HepG2 (cell line): ENCODE results near the gene RERGL. TPM values are rescaled to one million over a fixed set of nuclear protein-coding genes. Genes with fewer than 3 reads are reported as not detected.

ENCODE experiments used
- ATAC-seq: fragments of 200-7000 bp; cut with Tn5 transposase; 3 replicates; pipeline ENCODE4 v1.9.1; 2020; ENCODE audit warnings: mild to moderate bottlenecking, moderate library complexity
- BruUV-seq: library from RNA; stranded (reverse); fragments of 400-500 nt; replicated peaks from 2 replicates; lab custom pipeline; 2021; lab: Mats Ljungman, UMichigan
- CTCF ChIA-PET: fragments of 300-600 bp; formaldehyde crosslinking; extraction: SDS; loops from one replicate; lab custom pipeline; 2021; ENCODE audit warnings: low total read pairs, inconsistent platforms, low intra/inter-chr PET ratio; lab: Yijun Ruan, JAX
- POLR2A ChIA-PET: fragments of 350-600 bp; sonication (Branson Sonifier 250); formaldehyde crosslinking; loops from one replicate; lab custom pipeline; 2020; ENCODE audit warnings: antibody characterized with exemption, inconsistent platforms; lab: Yijun Ruan, JAX
- DNase-seq: peaks from one replicate; pipeline ENCODE4 v3.0.0-alpha.2; 2015; ENCODE audit warnings: low spot score
- FAIRE-seq: peaks from 3 replicates; lab custom pipeline; 2011; peaks lifted over from hg19 to GRCh38; lab: Jason Lieb, UNC
- H2AFZ ChIP-seq: one replicate; pipeline ENCODE4 v1.6.1; 2011; ENCODE audit warnings: low read length, inconsistent platforms
- H3K27ac ChIP-seq: fragments of 300-600 bp; 3 replicates; pipeline ENCODE4 v1.8.0; 2011; ENCODE audit warnings: mixed run types, mild to moderate bottlenecking, mixed read lengths, low read length, inconsistent platforms; ENCODE audit not compliant: insufficient read depth; ENCODE audit errors: extremely low read length
- H3K27me3 ChIP-seq, 2 experiments: fragments of 200-600 bp in 1 of 2; 2 replicates in 1 of 2; 3 replicates in 1 of 2; pipeline versions ENCODE4 v1.6.0 to v1.8.0; 2011; ENCODE audit warnings: low read length in 2 of 2, mild to moderate bottlenecking in 2 of 2, moderate library complexity in 2 of 2, inconsistent platforms in 1 of 2; ENCODE audit not compliant: insufficient read depth in 2 of 2, control insufficient read depth in 1 of 2
- H3K36me3 ChIP-seq, 2 experiments: fragments of 200-600 bp in 1 of 2; replicated peaks in 1 of 2; 2 replicates in 1 of 2; 3 replicates in 1 of 2; pipeline versions ENCODE4 v1.5.1 to v1.8.0; 2011; ENCODE audit warnings: low read length in 2 of 2, inconsistent platforms in 1 of 2; ENCODE audit not compliant: insufficient read depth in 2 of 2, control insufficient read depth in 1 of 2
- H3K4me1 ChIP-seq: 2 replicates; pipeline ENCODE4 v1.5.1; 2012; ENCODE audit warnings: low read length, inconsistent platforms; ENCODE audit not compliant: insufficient read depth
- H3K4me2 ChIP-seq: 2 replicates; pipeline ENCODE4 v1.6.0; 2011; ENCODE audit warnings: low read depth, low read length, inconsistent platforms
- H3K4me3 ChIP-seq, 3 experiments: fragments of 200-600 bp in 1 of 3; sonication (generic), shearing (Covaris generic) in 1 of 3; replicated peaks in 1 of 3; 2 replicates each; pipeline ENCODE4 v1.5.1; 2011 to 2016; ENCODE audit warnings: low read length in 3 of 3, inconsistent platforms in 2 of 3, low read depth in 2 of 3, mild to moderate bottlenecking in 2 of 3, control low read depth in 1 of 3, mixed read lengths in 1 of 3; ENCODE audit not compliant: insufficient read depth in 1 of 3
- H3K79me2 ChIP-seq: one replicate; pipeline ENCODE4 v1.6.1; 2011; ENCODE audit warnings: low read length, inconsistent platforms; ENCODE audit not compliant: insufficient read depth
- H3K9ac ChIP-seq: 2 replicates; pipeline ENCODE4 v1.6.0; 2011; ENCODE audit warnings: mild to moderate bottlenecking, low read depth, low read length, inconsistent platforms; ENCODE audit not compliant: insufficient read depth
- H3K9me3 ChIP-seq: 2 replicates; pipeline ENCODE4 v1.5.1; 2012; ENCODE audit warnings: mild to moderate bottlenecking, low read length
- H4K20me1 ChIP-seq: 2 replicates; pipeline ENCODE4 v1.6.0; 2011; ENCODE audit warnings: inconsistent platforms, mild to moderate bottlenecking, low read length, moderate library complexity; ENCODE audit not compliant: insufficient read depth
- CREB1 ChIP-seq, 2 experiments: fragments of 450-650 bp in 1 of 2; IDR thresholded peaks; 2 replicates each; pipeline ENCODE4 v1.6.1; 2016 to 2017; ENCODE audit warnings: control low read depth in 1 of 2, mild to moderate bottlenecking in 1 of 2, missing compliant biosample characterization in 1 of 2, missing genetic modification characterization in 1 of 2
- DRAP1 ChIP-seq: IDR thresholded peaks from 2 replicates; pipeline ENCODE4 v1.6.1; 2016; ENCODE audit warnings: missing genetic modification reagents, missing compliant biosample characterization
- IKZF4 ChIP-seq: sonication (generic); formaldehyde crosslinking; IDR thresholded peaks from 2 replicates; pipeline ENCODE4 v1.5.1; 2020; ENCODE audit warnings: borderline replicate concordance, mild to moderate bottlenecking, low read depth, missing genetic modification reagents; ENCODE audit errors: not compliant biosample characterization
- ISX ChIP-seq: sonication (generic); formaldehyde crosslinking; conservative IDR thresholded peaks from 2 replicates; pipeline ENCODE4 v1.5.0; 2020; ENCODE audit warnings: missing genetic modification reagents
- MAX ChIP-seq: IDR thresholded peaks from 2 replicates; pipeline ENCODE4 v1.6.1; 2012; ENCODE audit warnings: inconsistent platforms
- NCOA1 ChIP-seq: sonication (generic); formaldehyde crosslinking; IDR thresholded peaks from 2 replicates; pipeline ENCODE4 v1.9.0; 2021; ENCODE audit warnings: missing genetic modification reagents
- NKX3-1 ChIP-seq: sonication (generic); formaldehyde crosslinking; IDR thresholded peaks from 2 replicates; pipeline ENCODE4 v1.5.0; 2020; ENCODE audit warnings: missing genetic modification reagents
- XRCC5 ChIP-seq: fragments of 200-400 bp; formaldehyde crosslinking; optimal IDR thresholded peaks from 2 replicates; pipeline ENCODE3; 2017; ENCODE audit warnings: mild to moderate bottlenecking, low read length
- ZNF615 ChIP-seq: sonication (generic); formaldehyde crosslinking; IDR thresholded peaks from 2 replicates; pipeline ENCODE4 v1.5.0; 2020; ENCODE audit warnings: mild to moderate bottlenecking, missing genetic modification reagents, borderline replicate concordance
- ZNF720 ChIP-seq: sonication (generic); formaldehyde crosslinking; IDR thresholded peaks from 2 replicates; pipeline ENCODE4 v1.4.0; 2020; ENCODE audit warnings: missing genetic modification reagents
- ZNF790 ChIP-seq: sonication (generic); formaldehyde crosslinking; IDR thresholded peaks from 2 replicates; pipeline ENCODE4 v1.8.0; 2022; ENCODE audit warnings: missing genetic modification reagents, mild to moderate bottlenecking, borderline replicate concordance
- WGBS: methylation state at CpG from one replicate; pipeline ENCODE4 v1.1.6; 2017; ENCODE audit warnings: low lambda C conversion rate; 5-methylcytosine and 5-hydroxymethylcytosine counted together
- in situ Hi-C: cut with HindIII; loops from 2 replicates; pipeline ENCODE4 v1.10.0; 2017; ENCODE audit warnings: low pct_unique_long_range_greater_than_20kb; ENCODE audit not compliant: extremely low pct_ligation_motif_present
- intact Hi-C: fragments of 100-400 bp; cut with micrococcal nuclease; formaldehyde crosslinking; loops from one replicate; pipeline ENCODE4 v1.10.0; 2022; ENCODE audit not compliant: unreplicated experiment
- polyA plus RNA-seq, 8 experiments: library from polyadenylated mRNA; depleted of rRNA in 3 of 8; stranded (reverse) in 7 of 8; unstranded in 1 of 8; fragments of >200 nt; fragmentation: Illumina TruSeq in 4 of 8; extraction: Trizol in 4 of 8; gene quantifications; 2 replicates each; pipeline versions ENCODE4 v1.2.1 to v1.2.3, GENCODE V29; 2011 to 2016; ENCODE audit warnings: low read depth in 4 of 8, missing spikeins in 1 of 8, mixed read lengths in 1 of 8; ENCODE audit not compliant: insufficient read depth in 1 of 8
- total RNA-seq, 5 experiments: library from RNA; depleted of rRNA; stranded (reverse); fragments of >200 nt; fragmentation: Illumina TruSeq; extraction: Trizol; gene quantifications; 2 replicates each; pipeline ENCODE4 v1.2.3, GENCODE V29; 2016; ENCODE audit warnings: low read depth in 1 of 5

Gene RERGL
- total and polyA plus RNA-seq, 2 of the 13 experiments (the other 11 are each of a cell fraction or from before 2014, with no cell fraction given) = not detected

- TF ChIP-seq ZNF720 (CRISPR knock-in tag) (no peak), MAX (no peak), IKZF4 (no peak), NCOA1 (CRISPR knock-in tag) (no peak)
These were observed 45.1 kb upstream of the RERGL start (continued) for GRCh38 chr12:18135086-18135485.

- Histone ChIP-seq H3K36me3 (no peaks in the 10 kb centered on the region), H3K4me3 (no peak overlapping the region), H3K27ac (no peak overlapping the region), H3K4me1 (no peaks in the 10 kb centered on the region), H3K9me3 (peaks cover 30% of the 10 kb centered on the region), H3K79me2 (no peaks in the 10 kb centered on the region), H2AFZ (no peak overlapping the region), H3K9ac (no peak overlapping the region), H4K20me1 (no peaks in the 10 kb centered on the region), H3K27me3 (no peaks in the 10 kb centered on the region), H3K4me2 (no peak overlapping the region)
- ChIA-PET CTCF (no interaction called here), POLR2A (no interaction called here)
- DNase-seq (no peak), FAIRE-seq (no peak), ATAC-seq (no peak)
- no peak for TF ChIP-seq ZNF790 (CRISPR knock-in tag)
- no peak for TF ChIP-seq XRCC5
- intact Hi-C loops (no loop called here), in situ Hi-C loops (no loop called here)
- 74% methylated on average over 5 of the region's 5 CpGs for WGBS
- BruUV-seq = no TSS peak
These were observed 40.9 kb upstream of the RERGL start for GRCh38 chr12:18130851-18131250.

GRCh38 chr12:18123707-18124106 lies 33.7 kb upstream of the RERGL start:
- Histone ChIP-seq H2AFZ (no peak overlapping the region), H3K36me3 (no peaks in the 10 kb centered on the region), H3K9me3 (peaks cover 54% of the 10 kb centered on the region), H3K9ac (no peak overlapping the region), H3K4me2 (no peak overlapping the region), H3K4me1 (no peaks in the 10 kb centered on the region), H3K27me3 (no peaks in the 10 kb centered on the region), H3K4me3 (no peak overlapping the region), H3K27ac (no peak overlapping the region), H3K79me2 (no peaks in the 10 kb centered on the region), H4K20me1 (no peaks in the 10 kb centered on the region)
- in situ Hi-C loops (no loop called here), intact Hi-C loops (no loop called here)
- no peak for FAIRE-seq
- no peak for DNase-seq
- no TSS peak for BruUV-seq
- WGBS = 13% methylated on average over 5 of the region's 5 CpGs
- CTCF ChIA-PET = no interaction called here
- no peak for ATAC-seq
- POLR2A ChIA-PET = no interaction called here
- TF ChIP-seq DRAP1 (CRISPR knock-in tag) (no peak), CREB1 (IDR thresholded peaks at IDR 0.05) (0 out of 2 replicates have a peak, but pooled peaks have one; percentile 24), CREB1 (CRISPR knock-in tag; IDR thresholded peaks at IDR 0.05) (no peak), ISX (no peak), NKX3-1 (CRISPR knock-in tag) (no peak), ZNF615 (CRISPR knock-in tag) (no peak)
